ENCODE measurements around the gene TRAF3IP3. TPM values are rescaled to one million over a fixed set of nuclear protein-coding genes. Genes with fewer than 3 reads are reported as not detected.
A peak's percentile ranks its signal among the peaks of the same experiment; 100 is the strongest.
"Not testable (repeated sequence)": the region's sequence is repeated elsewhere in the genome, so short reads cannot be mapped to it uniquely, and the experiment has no call there.

Gene TRAF3IP3
- polyA plus RNA-seq, 3 donors: 1.6 to 2.0 (median 1.9) TPM

DNA sequence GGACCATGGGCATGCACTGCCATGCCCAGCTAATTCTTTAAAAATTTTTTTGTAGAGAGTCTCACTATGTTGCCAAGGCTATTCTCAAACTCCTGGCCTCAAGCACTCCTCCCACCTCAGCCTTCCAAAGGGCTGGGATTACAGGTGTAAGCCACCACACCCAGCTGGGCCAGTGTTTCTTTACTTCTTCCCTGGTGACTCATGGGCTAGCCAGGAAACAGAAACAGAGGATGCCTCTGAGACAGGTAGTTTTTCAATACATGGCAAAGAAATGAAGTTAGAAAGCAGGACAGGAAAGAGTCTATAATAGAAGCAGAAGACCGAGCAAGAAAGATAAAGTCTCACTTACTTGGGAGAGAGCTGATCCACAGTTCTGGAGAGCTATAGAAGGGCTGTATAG, 36.1 kb downstream of the TRAF3IP3 start:
- DNase-seq (ENCODE audit: low read depth in 3 of 3, low spot score in 2 of 3): no peak

DNA sequence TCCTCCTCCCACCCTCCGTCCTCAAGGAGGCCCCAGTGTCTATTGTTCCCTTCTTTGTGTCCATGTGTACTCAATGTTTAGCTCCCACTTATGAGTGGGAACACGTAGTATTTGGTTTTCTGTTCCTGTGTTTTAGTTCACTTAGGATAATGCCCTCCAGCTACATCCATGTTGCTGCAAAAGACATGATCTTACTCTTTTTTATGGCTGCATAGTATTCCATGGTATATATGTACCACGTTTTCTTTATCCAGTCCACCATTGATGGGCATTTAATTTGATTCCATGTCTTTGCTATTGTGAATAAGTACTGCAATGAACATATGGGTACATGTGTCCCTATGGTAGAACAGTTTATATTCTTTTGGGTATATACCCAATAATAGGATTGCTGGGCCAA, 37.9 kb downstream of the TRAF3IP3 start:
- not testable (repeated sequence) for DNase-seq (ENCODE audit: low read depth in 3 of 3, low spot score in 2 of 3)

DNA sequence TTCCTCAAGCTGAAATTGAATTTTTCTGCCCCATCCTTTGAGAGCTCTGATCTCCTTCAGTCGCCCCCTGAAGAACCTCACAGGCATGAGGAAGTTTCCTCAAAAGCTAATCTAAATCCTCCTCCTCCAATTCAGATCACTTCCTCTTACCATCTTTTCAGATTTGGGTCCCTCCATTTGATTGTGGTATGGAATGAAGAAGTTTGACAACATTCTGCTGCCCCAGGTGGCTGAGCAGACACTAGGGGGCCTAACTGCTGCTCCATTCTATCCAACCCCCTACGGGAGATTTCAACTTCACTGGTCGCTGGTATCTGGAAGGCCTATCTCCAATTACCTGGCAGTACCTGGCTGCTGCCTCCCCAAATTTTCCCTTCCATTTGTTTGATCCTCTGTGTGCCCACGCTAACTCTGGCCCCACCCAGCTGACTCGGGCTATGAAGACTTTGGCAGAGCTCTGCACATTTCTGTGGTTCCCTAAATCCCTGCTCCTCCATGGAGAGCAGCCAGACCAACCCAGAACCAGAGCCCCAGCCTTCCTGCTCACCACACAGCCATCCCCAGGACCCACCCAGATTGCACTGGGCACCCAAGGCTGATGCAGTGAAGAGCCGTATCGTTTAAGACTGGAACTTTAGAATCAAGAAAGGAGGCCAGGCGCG, 42.3 kb downstream of the TRAF3IP3 start:
- DNase-seq (ENCODE audit: low read depth in 3 of 3, low spot score in 2 of 3): no peak

DNA sequence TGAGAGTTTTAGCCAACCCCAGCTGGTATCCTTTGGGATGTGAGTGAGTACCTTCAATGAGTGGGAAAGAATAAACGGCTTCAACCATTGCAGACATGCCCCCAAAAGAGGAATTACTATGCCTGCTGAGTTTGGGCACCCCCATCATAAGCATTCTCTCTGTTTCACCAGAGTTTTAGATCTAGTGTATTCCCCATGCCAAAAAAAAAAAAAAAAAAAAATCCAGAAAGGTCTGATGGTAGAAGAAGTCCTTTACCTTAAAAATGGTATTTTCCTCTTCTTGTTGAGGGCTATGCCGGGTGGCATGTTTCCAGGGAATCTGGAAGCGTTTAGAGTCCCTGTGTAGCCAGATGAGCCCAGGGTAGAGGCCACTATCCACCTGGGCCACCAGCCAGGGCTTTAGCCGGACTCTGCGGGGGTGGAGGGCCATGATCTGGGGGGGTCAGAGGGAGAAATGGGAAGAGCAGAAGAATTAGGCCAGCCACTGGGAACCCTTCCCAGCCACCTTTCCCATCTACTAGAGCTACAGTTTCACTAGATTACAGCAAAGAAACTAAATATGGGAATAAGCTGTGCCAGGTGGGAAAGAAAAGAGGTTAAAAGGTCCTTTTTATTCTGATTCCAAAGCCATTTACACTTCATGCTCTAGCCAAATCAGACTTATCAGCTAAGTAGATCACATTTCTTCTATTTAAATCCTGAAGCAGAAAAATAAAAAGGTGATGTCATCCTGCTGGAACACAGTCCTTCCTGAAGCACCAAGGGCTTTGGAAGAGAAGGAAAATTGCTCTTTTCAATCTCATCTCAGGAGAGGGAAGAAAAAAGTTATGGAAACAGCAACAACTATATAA, 45.4 kb downstream of the TRAF3IP3 start:
- no peak for DNase-seq (ENCODE audit: low read depth in 3 of 3, low spot score in 2 of 3)

DNA sequence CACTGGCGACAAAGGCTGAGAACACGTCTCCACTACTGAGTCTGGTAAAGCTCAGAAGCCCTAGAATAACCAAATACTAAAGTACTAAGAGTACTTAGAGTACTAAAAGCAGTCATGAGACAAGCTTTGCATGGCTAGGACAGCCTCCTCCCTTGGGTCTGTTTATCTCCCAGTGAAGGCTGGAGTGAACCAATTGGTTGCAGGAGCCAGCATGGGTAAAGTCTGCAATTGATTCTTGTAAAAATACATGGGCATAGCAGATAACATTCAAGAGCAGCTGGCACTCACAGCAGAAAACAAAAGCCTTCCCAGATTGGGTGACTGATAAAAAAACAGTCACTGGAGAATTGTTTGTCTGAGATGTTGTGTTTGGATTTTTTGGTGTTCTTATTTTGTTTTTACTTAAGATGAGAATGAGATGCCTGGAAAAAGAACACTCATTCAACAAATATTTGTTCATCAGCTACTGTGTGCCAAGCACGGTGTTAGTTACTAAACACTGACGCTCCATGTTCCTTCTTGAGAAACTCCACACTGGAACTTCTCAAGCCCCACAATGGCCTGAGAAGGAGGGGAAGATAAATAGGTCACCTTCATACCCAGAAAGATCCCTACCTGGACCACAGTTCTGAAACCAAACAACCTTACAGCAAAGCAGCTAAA, 46.4 kb downstream of the TRAF3IP3 start:
- no peak for DNase-seq (ENCODE audit: low read depth in 3 of 3, low spot score in 2 of 3)

DNA sequence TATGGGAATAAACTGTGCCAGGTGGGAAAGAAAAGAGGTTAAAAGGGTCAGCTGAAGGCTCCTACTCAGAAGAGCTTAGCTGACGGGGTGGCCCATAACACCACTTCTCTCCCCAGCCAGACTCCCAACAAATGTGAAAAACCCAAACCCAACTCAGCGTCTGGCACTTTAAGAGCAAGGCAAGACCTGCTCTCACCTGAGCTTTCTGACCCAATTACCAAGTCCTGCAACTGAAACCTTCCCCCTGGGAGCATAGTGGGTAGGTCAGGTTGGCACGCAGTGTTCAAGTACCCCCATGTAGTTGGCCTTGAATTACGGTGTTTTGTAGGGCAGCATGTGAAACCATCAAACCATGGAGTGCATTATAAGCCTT, 46.9 kb downstream of the TRAF3IP3 start:
- no peak for DNase-seq (ENCODE audit: low read depth in 3 of 3, low spot score in 2 of 3)

DNA sequence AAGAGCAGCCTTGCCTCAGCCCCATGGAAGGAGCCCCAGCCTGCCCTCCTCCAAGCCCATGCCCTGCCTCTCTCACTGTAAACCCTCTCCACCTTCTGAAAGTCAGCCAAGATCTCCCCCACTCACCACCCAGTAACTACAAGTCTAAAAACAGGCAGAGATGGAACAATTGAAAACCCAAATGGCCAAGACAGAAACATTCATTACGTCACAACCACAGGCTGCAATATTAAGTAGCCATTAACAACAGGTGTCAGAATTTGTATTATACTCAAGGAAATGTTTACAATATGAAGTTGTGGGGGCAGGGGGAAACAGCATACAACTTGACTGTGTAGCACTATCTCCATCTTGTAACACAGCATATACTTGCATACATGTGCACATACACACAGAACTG, 47.7 kb downstream of the TRAF3IP3 start:
- DNase-seq (ENCODE audit: low read depth in 3 of 3, low spot score in 2 of 3): no peak

DNA sequence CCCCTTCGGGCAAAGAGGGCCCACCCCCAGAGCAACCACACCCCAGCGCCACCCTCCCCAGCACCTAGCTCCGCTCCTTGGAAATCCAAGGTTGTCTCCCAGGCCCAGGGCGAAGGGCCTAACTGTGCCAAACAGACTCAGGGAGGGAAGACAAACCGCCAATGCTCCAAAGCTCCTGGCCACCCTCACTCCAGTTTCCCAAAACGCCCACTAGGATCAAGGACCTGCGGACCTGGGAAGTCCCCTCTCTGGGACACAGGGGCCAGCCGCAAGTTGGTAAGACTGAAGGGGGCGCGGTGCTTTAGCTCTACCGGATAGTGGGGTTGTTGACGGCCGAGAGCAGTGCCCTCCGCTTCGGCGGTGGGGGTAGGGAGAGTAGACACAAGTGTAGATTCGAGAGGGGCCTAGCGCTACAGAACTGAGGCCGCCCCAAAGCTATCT, 49.5 kb downstream of the TRAF3IP3 start:
- no peak for DNase-seq (ENCODE audit: low read depth in 3 of 3, low spot score in 2 of 3)

DNA sequence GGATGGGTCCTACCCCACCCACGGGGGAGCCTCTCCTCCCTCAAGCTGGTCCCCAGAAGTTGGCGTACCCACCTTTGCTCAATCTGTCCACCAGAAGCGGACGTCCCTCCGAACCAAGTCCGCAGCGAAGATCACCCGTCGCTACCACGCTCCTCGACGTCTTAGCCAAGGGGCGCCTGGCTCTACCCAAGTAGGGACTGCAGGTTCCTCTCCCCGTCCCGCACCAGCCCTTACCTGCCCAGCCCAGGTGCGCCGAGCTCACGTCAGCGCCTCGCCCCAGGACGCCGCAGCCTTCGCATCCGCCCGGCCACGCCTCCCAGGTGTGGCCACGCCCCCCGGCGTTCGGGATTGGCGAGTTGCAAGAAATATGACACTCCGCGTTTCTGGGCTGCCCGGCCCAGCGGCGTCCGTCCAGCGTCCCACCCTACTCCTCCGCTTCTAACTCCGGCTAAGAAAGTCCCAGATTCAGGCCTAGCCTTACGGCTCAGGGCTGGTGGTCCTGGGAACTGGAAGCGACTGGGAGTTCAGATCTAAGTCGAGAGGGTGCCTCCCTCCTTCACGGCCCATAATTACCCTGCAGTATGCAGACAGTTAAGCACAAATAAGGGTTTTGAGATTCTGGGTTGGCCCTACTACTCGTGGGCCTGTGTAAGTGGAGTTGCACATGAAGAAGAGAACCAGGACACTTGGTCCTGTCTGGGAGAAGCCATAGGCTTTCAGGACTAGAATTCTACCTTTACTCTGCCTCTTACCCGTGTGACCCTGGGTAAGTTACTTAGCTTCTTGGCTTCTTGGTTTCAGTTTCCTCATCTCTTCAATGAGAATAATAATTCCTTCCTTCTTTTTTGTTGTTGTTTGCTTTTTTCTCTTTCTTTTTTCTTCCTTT, 50.3 kb downstream of the TRAF3IP3 start, which contains the start of gene IRF6:
IRF6 (minus strand) TSS at position 268 of the 886 bp plus-strand sequence. CDS start 4,729 bp downstream, outside the sequence.
- peak in 2 of 3 donors; percentile 72 to 76 for DNase-seq (ENCODE audit: low read depth in 3 of 3, low spot score in 2 of 3)

DNA sequence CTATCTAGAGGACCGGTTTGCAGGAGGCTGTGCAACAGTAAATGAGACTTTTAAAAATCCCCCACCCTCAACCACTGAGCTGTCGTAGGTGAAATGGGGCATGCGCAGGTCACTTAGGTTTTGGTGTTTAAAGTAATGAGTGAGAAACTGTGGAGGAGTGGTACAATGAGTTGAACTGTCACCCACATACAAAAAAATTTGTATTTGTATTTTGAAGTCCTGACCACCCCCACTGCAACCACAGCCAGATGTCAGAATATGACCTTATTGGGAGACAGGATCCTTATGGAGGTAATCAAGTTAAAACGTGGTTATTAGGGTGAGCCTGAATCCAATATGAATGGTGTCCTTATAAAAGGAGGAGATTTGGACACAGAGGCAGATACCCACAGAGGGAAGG, 51.7 kb downstream of the TRAF3IP3 start:
- no peak for DNase-seq (ENCODE audit: low read depth in 3 of 3, low spot score in 2 of 3)

DNA sequence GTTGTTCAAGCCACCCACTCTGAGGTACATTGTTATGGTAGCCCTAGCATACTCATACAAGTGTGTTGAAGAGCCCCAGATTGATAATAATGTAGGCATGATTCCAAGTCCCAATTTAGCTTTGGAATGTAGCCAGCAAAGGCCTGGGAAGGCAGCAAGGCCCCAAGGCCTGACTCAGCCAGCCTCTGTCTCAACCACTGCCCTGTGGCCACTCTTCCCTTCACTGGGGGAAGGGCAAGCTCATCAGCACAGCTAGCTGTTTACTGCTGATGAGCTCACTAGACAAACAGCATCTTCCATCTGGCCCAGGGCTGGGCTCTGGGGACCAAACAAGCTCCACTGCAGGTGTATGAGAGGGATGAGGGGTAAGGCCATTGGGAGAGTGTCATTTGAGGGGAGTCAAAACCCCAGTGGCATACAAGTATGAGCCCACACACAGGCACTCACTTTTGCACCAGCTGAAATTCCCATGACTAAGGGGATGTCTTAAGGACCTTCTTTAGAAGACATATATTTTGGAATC, 52.3 kb downstream of the TRAF3IP3 start:
- no peak for DNase-seq (ENCODE audit: low read depth in 3 of 3, low spot score in 2 of 3)

DNA sequence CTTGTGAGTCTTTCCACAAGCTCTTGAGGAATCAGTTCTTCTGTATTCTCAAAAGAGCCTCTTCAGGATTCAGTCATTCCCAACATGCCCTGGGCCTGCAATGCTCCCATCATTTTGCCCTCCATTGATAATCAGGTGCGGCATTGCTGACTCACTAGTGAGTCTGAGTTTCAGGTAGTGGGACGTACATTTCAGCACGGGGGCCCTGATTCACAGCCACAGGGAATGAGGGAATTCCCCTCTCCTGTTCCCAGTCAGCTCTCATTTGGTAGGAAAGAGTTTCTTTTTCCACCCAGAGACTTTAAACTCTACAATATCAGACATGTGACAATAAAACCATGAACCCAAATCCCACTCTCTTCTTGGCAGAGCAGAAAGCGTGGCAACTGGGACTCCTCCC, 53.8 kb downstream of the TRAF3IP3 start:
- DNase-seq (ENCODE audit: low read depth in 3 of 3, low spot score in 2 of 3): no peak

DNA sequence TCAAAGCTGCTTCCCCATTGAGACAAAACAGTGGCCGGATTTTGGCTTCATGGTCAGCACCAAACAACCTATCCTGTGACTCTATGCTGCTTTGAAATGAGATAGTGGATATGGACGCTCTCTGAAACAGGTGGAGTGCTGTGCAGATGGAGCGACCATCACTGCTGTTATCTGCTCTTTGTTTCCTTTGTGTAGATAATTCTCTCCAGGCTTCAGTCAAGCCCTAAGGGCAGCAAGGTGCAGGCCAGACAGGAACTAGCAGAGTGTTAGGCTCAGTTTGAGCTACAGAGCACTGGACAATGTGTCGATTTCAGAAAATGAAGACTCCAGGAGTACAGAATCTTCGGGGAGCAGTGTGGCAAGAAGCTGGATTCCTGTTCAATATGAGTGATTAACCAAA, 54.9 kb downstream of the TRAF3IP3 start:
- no peak for DNase-seq (ENCODE audit: low read depth in 3 of 3, low spot score in 2 of 3)

DNA sequence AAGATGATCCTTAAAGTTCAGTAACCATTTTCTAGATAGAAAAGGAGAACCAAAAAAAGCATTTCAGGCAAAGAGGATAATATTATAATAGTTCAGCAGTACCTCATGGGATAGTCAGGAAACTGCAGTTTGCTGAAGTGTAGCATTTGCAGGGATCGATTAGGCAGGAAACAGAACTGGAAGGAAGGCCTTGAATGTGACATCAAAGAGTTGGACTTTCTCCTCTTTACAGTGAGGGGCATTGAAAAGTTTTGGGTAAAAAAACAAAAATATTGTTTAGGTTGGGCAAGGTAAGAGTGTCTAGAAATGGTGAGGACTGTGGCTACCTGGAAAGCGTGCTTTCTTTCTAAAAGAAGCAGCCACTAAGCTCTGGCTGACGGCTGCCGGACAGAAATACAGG, 58.0 kb downstream of the TRAF3IP3 start:
- no peak for DNase-seq (ENCODE audit: low read depth in 3 of 3, low spot score in 2 of 3)

DNA sequence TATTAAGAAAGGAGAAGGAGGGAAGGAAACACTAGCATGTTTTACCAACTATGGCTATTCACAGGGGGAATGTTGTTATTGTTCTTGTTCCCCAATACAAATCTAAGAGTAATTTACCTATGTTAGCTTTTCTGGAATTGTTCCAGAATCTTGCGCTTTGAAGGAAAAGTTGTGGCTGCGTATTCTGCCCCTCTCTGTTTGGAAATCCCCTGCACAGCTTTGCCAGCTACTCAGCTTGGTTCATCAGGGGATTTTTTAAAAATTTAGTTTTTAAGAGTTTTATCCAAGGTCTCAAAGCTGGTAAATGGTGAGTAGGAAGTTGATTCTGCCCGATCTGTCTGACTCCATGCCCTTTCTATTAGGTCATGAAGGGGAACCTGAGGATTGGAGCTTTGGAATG, 59.6 kb downstream of the TRAF3IP3 start:
- DNase-seq (ENCODE audit: low read depth in 3 of 3, low spot score in 2 of 3): no peak

DNA sequence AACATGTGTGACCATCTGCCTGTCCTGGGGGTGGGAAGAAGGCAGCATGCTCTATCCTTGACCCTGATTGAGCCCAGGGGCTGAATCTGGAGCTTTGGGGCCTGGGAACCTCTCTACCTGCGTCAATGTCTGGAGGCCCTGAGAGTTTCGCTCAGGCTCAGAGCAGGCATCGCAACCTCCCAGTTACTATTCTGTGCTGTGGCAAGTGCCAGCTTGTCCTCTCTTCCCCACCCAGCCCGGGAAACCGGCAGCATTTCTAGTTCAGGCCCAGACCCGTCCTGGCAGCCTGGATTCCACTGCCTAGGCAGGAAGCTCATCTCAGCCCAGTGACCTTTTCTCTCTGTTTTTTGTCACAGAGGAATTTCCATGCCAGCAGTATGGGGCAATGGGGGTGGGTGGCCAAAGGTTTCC, 60.1 kb downstream of the TRAF3IP3 start:
- DNase-seq (ENCODE audit: low read depth in 3 of 3, low spot score in 2 of 3): no peak

DNA sequence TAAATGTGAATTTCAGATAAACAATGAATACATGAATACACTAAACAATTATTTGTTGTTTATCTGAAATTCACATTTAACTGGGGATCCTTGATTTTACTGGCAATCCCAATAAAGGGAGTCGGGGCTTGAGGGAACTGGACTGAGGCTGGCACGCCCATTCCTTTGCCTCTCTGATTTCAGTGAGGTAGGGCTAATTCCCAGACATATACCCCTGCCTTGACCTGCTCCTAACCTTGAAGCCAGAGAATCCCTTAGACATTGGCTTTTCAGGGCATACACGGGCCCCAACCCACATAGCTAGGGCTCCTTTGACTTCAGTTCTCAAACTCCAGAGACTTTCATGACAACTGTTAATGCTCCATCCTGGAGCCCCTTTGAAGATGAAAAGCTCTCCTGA, 61.1 kb downstream of the TRAF3IP3 start:
- DNase-seq (ENCODE audit: low read depth in 3 of 3, low spot score in 2 of 3): no peak

DNA sequence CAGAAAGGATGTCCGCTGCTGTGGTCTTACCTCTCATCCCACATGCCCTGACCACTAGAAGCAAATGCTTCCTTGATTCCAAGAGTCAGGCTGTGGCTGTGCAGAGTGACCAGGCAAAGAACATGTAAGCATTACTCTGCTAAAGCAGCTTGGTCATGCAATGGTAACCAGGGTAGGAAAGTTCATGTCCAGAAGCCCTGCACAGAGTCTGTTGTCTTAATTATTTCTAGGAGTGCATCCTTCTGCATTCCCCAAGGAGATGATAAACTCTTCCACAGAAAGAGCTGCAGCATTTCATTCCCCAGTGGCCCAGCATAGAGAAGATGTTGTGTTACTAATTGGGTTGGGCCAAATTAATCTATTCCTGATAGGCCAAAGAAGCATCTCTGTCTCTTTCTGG, 61.8 kb downstream of the TRAF3IP3 start:
- no peak for DNase-seq (ENCODE audit: low read depth in 3 of 3, low spot score in 2 of 3)

DNA sequence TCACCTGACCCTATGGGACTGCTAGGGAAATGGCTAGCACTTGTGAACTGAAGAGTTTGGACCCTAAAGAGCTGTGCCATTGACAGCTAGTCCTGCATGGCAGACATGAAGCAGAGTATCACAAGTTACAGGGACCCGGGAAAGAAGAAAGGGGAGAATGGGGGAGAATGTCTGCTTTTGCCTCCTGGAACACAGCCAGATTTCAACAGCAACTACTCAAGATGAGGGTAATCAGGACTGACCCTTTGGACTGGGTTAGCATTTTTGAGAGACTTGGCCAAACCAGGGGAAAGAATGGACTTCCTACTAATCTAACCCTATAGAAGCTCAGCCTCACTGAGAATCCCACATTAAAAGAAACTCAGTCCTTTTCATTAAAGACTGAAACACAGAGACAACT, 63.2 kb downstream of the TRAF3IP3 start:
- no peak for DNase-seq (ENCODE audit: low read depth in 3 of 3, low spot score in 2 of 3)

DNA sequence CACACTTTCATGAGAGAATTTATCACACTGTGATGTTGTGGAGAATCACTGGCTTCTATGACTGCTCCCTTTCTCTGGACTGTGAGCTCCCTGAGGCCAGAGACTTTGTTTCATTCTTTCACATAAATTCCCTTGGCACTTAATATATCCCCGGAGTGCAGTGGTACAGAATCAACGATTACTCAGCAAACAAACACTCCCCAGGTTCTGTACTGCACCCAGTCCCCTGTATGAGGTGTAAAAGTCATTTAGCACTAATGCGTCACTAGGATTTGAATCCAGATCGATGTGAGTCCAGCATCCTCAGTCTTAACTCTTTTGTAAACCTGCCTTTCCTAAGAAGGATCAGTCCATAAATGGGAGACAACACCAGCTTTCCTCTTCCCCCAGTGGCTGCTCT, 65.1 kb downstream of the TRAF3IP3 start:
- DNase-seq (ENCODE audit: low read depth in 3 of 3, low spot score in 2 of 3): no peak

Data from right renal cortex interstitium (tissue), 3 donors.